Activated naive CD8-positive, alpha-beta T cell (primary cell): Measurements from ENCODE around the gene GPR107.
A peak's percentile ranks its signal among the peaks of the same experiment; 100 is the strongest.
"Not testable (repeated sequence)": the region's sequence is repeated elsewhere in the genome, so short reads cannot be mapped to it uniquely, and the experiment has no call there.

ENCODE experiments used
- H3K27ac Mint-ChIP-seq: one replicate; pipeline ENCODE4 v1.8.0; 2021; ENCODE audit warnings: mixed read lengths
- H3K27me3 Mint-ChIP-seq: one replicate; pipeline ENCODE4 v1.8.0; 2021; ENCODE audit warnings: mixed read lengths
- H3K36me3 Mint-ChIP-seq: one replicate; pipeline ENCODE4 v1.8.0; 2021; ENCODE audit warnings: mixed read lengths
- H3K4me1 Mint-ChIP-seq: one replicate; pipeline ENCODE4 v1.8.0; 2021; ENCODE audit warnings: low read depth, mixed read lengths
- H3K4me3 Mint-ChIP-seq: one replicate; pipeline ENCODE4 v1.8.0; 2021; ENCODE audit warnings: mild to moderate bottlenecking, mixed read lengths
- H3K9me3 Mint-ChIP-seq: one replicate; pipeline ENCODE4 v1.8.0; 2021; ENCODE audit warnings: low read depth, mixed read lengths

The GPR107 gene

GRCh38 chr9:130053504-130054324, at the start of gene GPR107:
GPR107 (plus strand) TSS chr9:130053906; CDS start chr9:130053933, 27 bp downstream.
- no peaks in the 10 kb centered on the region for H3K9me3 Mint-ChIP-seq
- H3K4me3 Mint-ChIP-seq = peak within 1 kb of the TSS; percentile 94
- peak within 1 kb of the TSS; percentile 91 for H3K27ac Mint-ChIP-seq
- peaks cover 35% of the 10 kb centered on the region for H3K4me1 Mint-ChIP-seq
- H3K27me3 Mint-ChIP-seq = no peaks in the 10 kb centered on the region
- peaks cover 2% of the 10 kb centered on the region for H3K36me3 Mint-ChIP-seq

GRCh38 chr9:130003943-130004552, 49.7 kb upstream of the GPR107 start:
- Mint-ChIP-seq H3K4me3 (no peak overlapping the region), H3K27ac (peak overlapping the region; percentile 80), H3K27me3 (no peaks in the 10 kb centered on the region), H3K4me1 (peaks cover 73% of the 10 kb centered on the region), H3K9me3 (no peaks in the 10 kb centered on the region), H3K36me3 (peaks cover 6% of the 10 kb centered on the region)

- not testable (repeated sequence) for H3K9me3 Mint-ChIP-seq, H3K27me3 Mint-ChIP-seq
- H3K4me1 Mint-ChIP-seq = peaks cover 76% of the 10 kb centered on the region
- peaks cover 14% of the 10 kb centered on the region for H3K36me3 Mint-ChIP-seq
- peak overlapping the region; percentile 52 for H3K4me3 Mint-ChIP-seq
- peak overlapping the region; percentile 97 for H3K27ac Mint-ChIP-seq
Measured at GRCh38 chr9:130006952-130007351, 46.8 kb upstream of the GPR107 start.

- Mint-ChIP-seq H3K4me1 (peaks cover 77% of the 10 kb centered on the region), H3K4me3 (peak overlapping the region; percentile 62), H3K27me3 (no peaks in the 10 kb centered on the region), H3K27ac (peak overlapping the region; percentile 97), H3K9me3 (peaks cover 3% of the 10 kb centered on the region), H3K36me3 (peaks cover 14% of the 10 kb centered on the region)
Measured at GRCh38 chr9:130008538-130008937, 45.2 kb upstream of the GPR107 start.

- H3K27ac Mint-ChIP-seq = peak overlapping the region; percentile 97
- not testable (repeated sequence) for H3K9me3 Mint-ChIP-seq, H3K4me3 Mint-ChIP-seq, H3K27me3 Mint-ChIP-seq
- H3K4me1 Mint-ChIP-seq = peaks cover 75% of the 10 kb centered on the region
- H3K36me3 Mint-ChIP-seq = peaks cover 16% of the 10 kb centered on the region
Measured at GRCh38 chr9:130009546-130009945, 44.2 kb upstream of the GPR107 start.

GRCh38 chr9:130010151-130010988, 43.3 kb upstream of the GPR107 start:
- Mint-ChIP-seq H3K4me3 (peak overlapping the region; percentile 71), H3K36me3 (peaks cover 16% of the 10 kb centered on the region)

GRCh38 chr9:130013326-130013725, 40.4 kb upstream of the GPR107 start:
- peaks cover 71% of the 10 kb centered on the region for H3K4me1 Mint-ChIP-seq
- H3K9me3 Mint-ChIP-seq = peaks cover 3% of the 10 kb centered on the region
- H3K27me3 Mint-ChIP-seq = no peaks in the 10 kb centered on the region
- H3K4me3 Mint-ChIP-seq = no peak overlapping the region
- peak overlapping the region; percentile 92 for H3K27ac Mint-ChIP-seq
- H3K36me3 Mint-ChIP-seq = peaks cover 23% of the 10 kb centered on the region

More at GRCh38 chr9:130010151-130010988, 43.3 kb upstream of the GPR107 start:
- H3K9me3 Mint-ChIP-seq = peaks cover 3% of the 10 kb centered on the region
- H3K27ac Mint-ChIP-seq = peak overlapping the region; percentile 97
- no peaks in the 10 kb centered on the region for H3K27me3 Mint-ChIP-seq
- H3K4me1 Mint-ChIP-seq = peaks cover 79% of the 10 kb centered on the region

GRCh38 chr9:130015353-130016019, 38.2 kb upstream of the GPR107 start:
- peaks cover 3% of the 10 kb centered on the region for H3K9me3 Mint-ChIP-seq
- H3K4me1 Mint-ChIP-seq = peaks cover 64% of the 10 kb centered on the region
- peaks cover 23% of the 10 kb centered on the region for H3K36me3 Mint-ChIP-seq
- H3K27me3 Mint-ChIP-seq = no peaks in the 10 kb centered on the region
- H3K4me3 Mint-ChIP-seq = no peak overlapping the region
- H3K27ac Mint-ChIP-seq = peak overlapping the region; percentile 81

GRCh38 chr9:130017076-130017475, 36.6 kb upstream of the GPR107 start:
- Mint-ChIP-seq H3K36me3 (peaks cover 22% of the 10 kb centered on the region), H3K27ac (peak overlapping the region; percentile 99), H3K4me1 (peaks cover 65% of the 10 kb centered on the region), H3K9me3 (peaks cover 2% of the 10 kb centered on the region), H3K4me3 (peak overlapping the region; percentile 68), H3K27me3 (no peaks in the 10 kb centered on the region)

GRCh38 chr9:130017510-130017909, 36.2 kb upstream of the GPR107 start:
- not testable (repeated sequence) for H3K9me3 Mint-ChIP-seq, H3K27me3 Mint-ChIP-seq
- Mint-ChIP-seq H3K27ac (peak overlapping the region; percentile 99), H3K36me3 (peaks cover 20% of the 10 kb centered on the region), H3K4me1 (peaks cover 66% of the 10 kb centered on the region), H3K4me3 (peak overlapping the region; percentile 17)

GRCh38 chr9:130018265-130018664, 35.4 kb upstream of the GPR107 start:
- no peaks in the 10 kb centered on the region for H3K9me3 Mint-ChIP-seq
- peaks cover 67% of the 10 kb centered on the region for H3K4me1 Mint-ChIP-seq
- H3K4me3 Mint-ChIP-seq = no peak overlapping the region
- peaks cover 23% of the 10 kb centered on the region for H3K36me3 Mint-ChIP-seq
- H3K27ac Mint-ChIP-seq = peak overlapping the region; percentile 99
- no peaks in the 10 kb centered on the region for H3K27me3 Mint-ChIP-seq

GRCh38 chr9:130020618-130021017, 33.1 kb upstream of the GPR107 start:
- Mint-ChIP-seq H3K9me3 (no peaks in the 10 kb centered on the region), H3K27ac (peak overlapping the region; percentile 99), H3K4me3 (peak overlapping the region; percentile 42), H3K36me3 (peaks cover 27% of the 10 kb centered on the region), H3K4me1 (peaks cover 76% of the 10 kb centered on the region), H3K27me3 (no peaks in the 10 kb centered on the region)

DNA sequence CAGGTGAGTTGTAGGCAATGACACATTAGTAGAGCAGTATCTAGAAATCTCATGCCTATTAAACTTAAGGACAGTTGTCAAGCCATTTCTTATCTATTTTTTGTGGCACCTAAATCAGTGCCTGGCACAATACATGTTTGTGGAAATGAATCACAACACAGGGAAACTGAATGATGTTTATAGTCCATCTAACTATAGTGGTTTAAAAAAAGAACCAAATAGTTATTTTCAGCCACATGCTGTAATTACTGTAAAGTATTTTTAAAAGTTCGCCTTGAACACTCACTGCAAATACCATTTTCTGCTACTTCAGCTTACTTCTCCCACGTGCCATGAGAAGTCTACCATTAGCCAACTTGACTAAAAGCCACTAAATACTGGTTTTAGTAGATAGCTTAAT, 32.6 kb upstream of the GPR107 start:
- H3K4me1 Mint-ChIP-seq = peaks cover 80% of the 10 kb centered on the region
- H3K36me3 Mint-ChIP-seq = peaks cover 27% of the 10 kb centered on the region
- H3K9me3 Mint-ChIP-seq = no peaks in the 10 kb centered on the region
- H3K27ac Mint-ChIP-seq = peak overlapping the region; percentile 99
- no peaks in the 10 kb centered on the region for H3K27me3 Mint-ChIP-seq
- peak overlapping the region; percentile 27 for H3K4me3 Mint-ChIP-seq

DNA sequence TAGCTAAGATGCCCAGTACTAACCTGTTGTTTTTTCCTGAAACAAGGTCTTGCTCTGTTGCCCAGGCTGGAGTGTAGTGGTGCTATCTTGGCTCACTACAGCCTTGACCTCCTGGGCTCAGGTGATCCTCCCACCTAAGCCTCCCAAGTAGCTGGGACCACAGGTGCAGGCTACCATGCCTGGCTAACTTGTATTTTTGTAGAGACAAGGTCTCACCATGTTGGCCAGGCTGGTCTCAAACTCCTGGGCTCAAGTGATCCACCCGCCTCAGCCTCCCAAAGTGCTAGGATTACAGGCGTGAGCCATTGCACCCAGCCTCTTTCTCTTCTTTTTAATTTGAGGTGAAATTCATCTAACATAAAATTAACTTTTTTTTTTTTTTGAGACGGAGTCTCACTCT, 31.9 kb upstream of the GPR107 start:
- peaks cover 80% of the 10 kb centered on the region for H3K4me1 Mint-ChIP-seq
- peak overlapping the region; percentile 27 for H3K4me3 Mint-ChIP-seq
- H3K9me3 Mint-ChIP-seq, H3K27me3 Mint-ChIP-seq: not testable (repeated sequence)
- H3K36me3 Mint-ChIP-seq = peaks cover 21% of the 10 kb centered on the region
- peak overlapping the region; percentile 99 for H3K27ac Mint-ChIP-seq
